ENCODE data around the gene SYTL3. TPM values are rescaled to one million over a fixed set of nuclear protein-coding genes. Genes with fewer than 3 reads are reported as not detected.
"Not testable (repeated sequence)": the region's sequence is repeated elsewhere in the genome, so short reads cannot be mapped to it uniquely, and the experiment has no call there.

The SYTL3 gene
- total and polyA plus RNA-seq, 3 donors from 2014 or later, result 7.0 to 11.0 (median 10.2) TPM

DNA sequence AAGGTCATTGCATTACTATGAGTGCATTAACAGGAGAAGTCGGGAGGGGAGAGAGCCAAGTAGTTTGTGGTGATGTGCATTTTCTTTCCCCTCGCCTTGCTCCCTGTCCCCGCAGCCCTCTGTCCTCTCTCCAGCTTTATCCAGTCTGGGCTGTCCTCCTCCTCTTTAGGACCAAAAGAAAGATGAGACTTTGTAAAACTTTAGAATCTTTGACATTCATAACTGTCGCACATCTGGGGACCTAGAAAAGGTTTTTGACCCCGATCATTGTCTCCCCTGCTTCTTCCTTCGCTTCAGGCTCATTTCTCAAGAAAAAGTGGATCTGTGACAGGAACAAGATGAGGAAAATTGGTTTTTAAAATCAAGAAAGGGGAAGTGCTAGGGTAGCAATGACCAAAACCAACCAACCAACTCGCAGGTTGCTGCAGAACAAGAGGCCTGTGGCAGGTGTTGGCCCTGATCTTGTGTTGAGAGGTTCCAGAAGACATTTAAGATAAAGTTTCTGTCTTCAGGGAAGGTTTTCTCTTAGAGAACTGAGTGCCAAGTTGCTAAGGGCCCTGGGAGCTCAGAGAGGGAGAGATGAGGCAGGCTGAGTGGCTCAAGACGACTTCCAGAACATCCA, 17.6 kb downstream of the SYTL3 start:
- no peak for TF ChIP-seq CTCF (IDR thresholded peaks at IDR 0.05)
- TF ChIP-seq POLR2A (IDR thresholded peaks at IDR 0.05), result no peak
- WGBS, 2 donors, result 90 to 95% methylated on average over 8 of the region's 8 CpGs
- H3K36me3 ChIP-seq (ENCODE audit: low read depth, missing control alignments), result no peaks in the 10 kb centered on the region
- intact Hi-C loops (cut with DNase I; ENCODE audit: low total_unique reads), result no loop called here
- H3K4me3 ChIP-seq, result no peak overlapping the region
- no peaks in the 10 kb centered on the region for H3K9me3 ChIP-seq
- H3K4me1 ChIP-seq, result peaks cover 3% of the 10 kb centered on the region
- no peak for DNase-seq
- no peak overlapping the region for H3K27ac ChIP-seq
- H3K27me3 ChIP-seq, result no peaks in the 10 kb centered on the region

DNA sequence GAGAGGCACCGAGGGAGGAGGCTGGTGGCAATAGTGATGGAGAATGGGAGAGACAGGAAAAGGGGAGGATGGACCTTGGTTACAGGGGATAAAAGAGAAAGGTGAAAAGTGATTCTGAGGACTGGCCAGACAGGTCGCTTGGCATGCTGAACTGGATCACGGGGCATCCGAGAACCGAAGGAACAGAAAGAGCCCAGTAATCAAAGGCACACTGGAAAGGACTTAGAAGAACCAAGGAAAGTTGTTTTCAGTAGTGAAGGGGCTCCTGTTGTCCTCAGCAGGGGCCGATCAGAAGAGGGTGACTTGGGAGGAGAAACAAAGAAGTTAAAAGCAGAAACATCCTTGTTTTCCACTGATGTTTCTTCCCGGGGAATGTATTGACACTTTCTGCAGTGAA, 18.9 kb downstream of the SYTL3 start:
- 83 to 89% methylated on average over 7 of the region's 7 CpGs for WGBS, 2 donors
- intact Hi-C loops (cut with DNase I; ENCODE audit: low total_unique reads), result no loop called here
- Histone ChIP-seq H3K9me3 (no peaks in the 10 kb centered on the region), H3K27me3 (no peaks in the 10 kb centered on the region), H3K4me3 (no peak overlapping the region), H3K36me3 (ENCODE audit: low read depth, missing control alignments) (no peaks in the 10 kb centered on the region), H3K4me1 (no peaks in the 10 kb centered on the region), H3K27ac (no peak overlapping the region)
- TF ChIP-seq CTCF (IDR thresholded peaks at IDR 0.05), result no peak
- DNase-seq, result no peak

- intact Hi-C loops (cut with DNase I; ENCODE audit: low total_unique reads), result no loop called here
- Histone ChIP-seq H3K4me3 (no peak overlapping the region), H3K4me1 (no peaks in the 10 kb centered on the region), H3K36me3 (ENCODE audit: low read depth, missing control alignments) (no peaks in the 10 kb centered on the region), H3K9me3 (no peaks in the 10 kb centered on the region), H3K27ac (no peak overlapping the region), H3K27me3 (no peaks in the 10 kb centered on the region)
- TF ChIP-seq POLR2A (IDR thresholded peaks at IDR 0.05), result no peak
- no peak for TF ChIP-seq CTCF (IDR thresholded peaks at IDR 0.05)
- DNase-seq, result no peak
- 87 to 90% methylated on average over 7 of the region's 7 CpGs for WGBS, 2 donors
Measured at GRCh38 chr6:158669145-158670035, 19.5 kb downstream of the SYTL3 start.

DNA sequence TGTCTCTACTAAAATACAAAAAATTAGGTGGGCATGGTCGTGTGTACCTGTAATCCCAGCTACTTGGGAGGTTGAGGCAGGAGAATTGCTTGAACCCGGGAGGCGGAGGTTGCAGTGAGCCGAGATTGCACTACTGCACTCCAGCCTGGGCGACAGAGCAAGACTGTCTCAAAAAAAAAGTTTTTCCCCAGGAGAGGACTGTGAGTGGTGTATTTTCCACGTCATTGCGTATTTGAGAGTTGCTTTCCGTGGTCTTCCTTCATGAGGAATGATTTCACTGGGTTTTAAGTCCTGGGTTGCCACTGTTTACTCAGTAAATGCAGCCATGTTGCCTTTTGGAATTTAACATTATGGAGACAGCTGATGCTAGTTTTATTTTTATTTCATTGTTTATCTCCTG, 22.3 kb downstream of the SYTL3 start:
- H3K36me3 ChIP-seq (ENCODE audit: low read depth, missing control alignments); H3K9me3 ChIP-seq; DNase-seq; H3K4me3 ChIP-seq; H3K27ac ChIP-seq; H3K4me1 ChIP-seq; intact Hi-C loops (cut with DNase I; ENCODE audit: low total_unique reads); H3K27me3 ChIP-seq: not testable (repeated sequence)
- 87 to 92% methylated on average over 8 of the region's 8 CpGs for WGBS, 2 donors

DNA sequence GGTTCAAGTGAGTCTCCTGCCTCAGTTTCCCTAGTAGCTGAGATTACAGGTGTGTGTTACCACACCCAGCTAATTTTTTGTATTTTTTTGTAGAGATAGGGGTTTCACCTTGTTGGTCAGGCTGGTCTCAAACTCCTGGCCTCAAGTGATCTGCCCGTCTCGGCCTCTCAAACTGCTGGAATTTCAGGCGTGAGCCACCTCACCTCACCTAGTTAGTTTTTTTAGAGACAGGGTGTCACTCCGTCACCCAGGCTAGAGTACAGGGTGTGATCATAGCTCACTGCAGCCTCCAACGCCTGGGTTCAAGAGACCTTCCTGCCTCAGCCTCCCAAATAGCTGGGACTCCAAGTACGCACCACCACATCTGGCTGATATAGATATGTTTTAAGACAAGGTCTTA, 22.9 kb downstream of the SYTL3 start:
- intact Hi-C loops (cut with DNase I; ENCODE audit: low total_unique reads), result no loop called here
- TF ChIP-seq CTCF (IDR thresholded peaks at IDR 0.05), result no peak
- no peak for TF ChIP-seq POLR2A (IDR thresholded peaks at IDR 0.05)
- H3K27ac ChIP-seq, result no peak overlapping the region
- no peaks in the 10 kb centered on the region for H3K9me3 ChIP-seq
- WGBS, 2 donors, result 94 to 98% methylated on average over 6 of the region's 6 CpGs
- H3K27me3 ChIP-seq, result no peaks in the 10 kb centered on the region
- no peak overlapping the region for H3K4me3 ChIP-seq
- no peak for DNase-seq
- no peaks in the 10 kb centered on the region for H3K4me1 ChIP-seq
- no peaks in the 10 kb centered on the region for H3K36me3 ChIP-seq (ENCODE audit: low read depth, missing control alignments)
